IgD-negative memory B cell (primary cell): Measurements from ENCODE around the gene PBX3. TPM values are rescaled to one million over a fixed set of nuclear protein-coding genes. Genes with fewer than 3 reads are reported as not detected.

Experiments
- H3K27ac Mint-ChIP-seq, 3 donors: one replicate each; pipeline ENCODE4 v1.8.0; 2020 to 2022; ENCODE audit warnings: mild to moderate bottlenecking in 3 of 3, mixed read lengths in 3 of 3, moderate library complexity in 1 of 3
- H3K27me3 Mint-ChIP-seq: one replicate; pipeline ENCODE4 v1.8.0; 2021; ENCODE audit warnings: mixed read lengths
- H3K36me3 Mint-ChIP-seq: one replicate; pipeline ENCODE4 v1.8.0; 2020; ENCODE audit warnings: mild to moderate bottlenecking, mixed read lengths
- H3K4me1 Mint-ChIP-seq, 3 donors: one replicate each; pipeline ENCODE4 v1.8.0; 2020 to 2022; ENCODE audit warnings: mixed read lengths in 3 of 3, mild to moderate bottlenecking in 1 of 3
- H3K4me3 Mint-ChIP-seq, 4 donors: one replicate each; pipeline ENCODE4 v1.8.0; 2020 to 2022; ENCODE audit warnings: mild to moderate bottlenecking in 4 of 4, mixed read lengths in 4 of 4, moderate library complexity in 3 of 4
- H3K9me3 Mint-ChIP-seq, 3 donors: one replicate each; pipeline ENCODE4 v1.8.0; 2020 to 2021; ENCODE audit warnings: mixed read lengths in 3 of 3, mild to moderate bottlenecking in 1 of 3
- polyA plus RNA-seq: library from polyadenylated mRNA; unstranded; fragments of 300-500 nt; fragmentation: Illumina TruSeq; gene quantifications from one replicate; pipeline ENCODE4 v1.2.3, GENCODE V29; 2021

PBX3 gene
- polyA plus RNA-seq, 1 donor from 2014 or later = 7.2 TPM

- Mint-ChIP-seq H3K27ac (no peak overlapping the region), H3K4me3 (no peak overlapping the region), H3K36me3 (peaks cover 6% of the 10 kb centered on the region), H3K27me3 (no peaks in the 10 kb centered on the region), H3K9me3 (no peaks in the 10 kb centered on the region), H3K4me1 (no peaks in the 10 kb centered on the region)
These were observed 206.3 kb downstream of the PBX3 start for GRCh38 chr9:125953314-125954019.

- no peak overlapping the region for H3K4me3 Mint-ChIP-seq
- H3K9me3 Mint-ChIP-seq = no peaks in the 10 kb centered on the region
These were observed 208.9 kb downstream of the PBX3 start for GRCh38 chr9:125956102-125956501.

GRCh38 chr9:125959315-125959714, 212.1 kb downstream of the PBX3 start:
- Mint-ChIP-seq H3K9me3 (no peaks in the 10 kb centered on the region), H3K36me3 (peaks cover 2% of the 10 kb centered on the region), H3K27me3 (no peaks in the 10 kb centered on the region), H3K4me1 (peaks cover 4 to 10% (median 7%) of the 10 kb centered on the region in 3 donors), H3K4me3 (no peak overlapping the region), H3K27ac (no peak overlapping the region)

More at GRCh38 chr9:125956102-125956501, 208.9 kb downstream of the PBX3 start:
- peaks cover 6% of the 10 kb centered on the region for H3K36me3 Mint-ChIP-seq
- no peaks in the 10 kb centered on the region for H3K27me3 Mint-ChIP-seq
- H3K27ac Mint-ChIP-seq = no peak overlapping the region
- no peaks in the 10 kb centered on the region for H3K4me1 Mint-ChIP-seq

GRCh38 chr9:125959951-125960619, 212.9 kb downstream of the PBX3 start:
- no peaks in the 10 kb centered on the region for H3K9me3 Mint-ChIP-seq
- peaks cover 4 to 13% (median 7%) of the 10 kb centered on the region in 3 donors for H3K4me1 Mint-ChIP-seq
- H3K27me3 Mint-ChIP-seq = no peaks in the 10 kb centered on the region
- peaks cover 2% of the 10 kb centered on the region for H3K36me3 Mint-ChIP-seq
- H3K4me3 Mint-ChIP-seq = no peak overlapping the region
- H3K27ac Mint-ChIP-seq = no peak overlapping the region

- Mint-ChIP-seq H3K36me3 (peaks cover 2% of the 10 kb centered on the region), H3K4me1 (peaks cover 4 to 13% (median 7%) of the 10 kb centered on the region in 3 donors)
These were observed 213.5 kb downstream of the PBX3 start for GRCh38 chr9:125960626-125961025.

GRCh38 chr9:125961072-125961471, 213.9 kb downstream of the PBX3 start:
- H3K36me3 Mint-ChIP-seq = peaks cover 2% of the 10 kb centered on the region
- H3K9me3 Mint-ChIP-seq = no peaks in the 10 kb centered on the region
- H3K4me1 Mint-ChIP-seq = peaks cover 4 to 13% (median 7%) of the 10 kb centered on the region in 3 donors
- H3K27ac Mint-ChIP-seq = no peak overlapping the region
- no peaks in the 10 kb centered on the region for H3K27me3 Mint-ChIP-seq
- no peak overlapping the region for H3K4me3 Mint-ChIP-seq

More at GRCh38 chr9:125960626-125961025, 213.5 kb downstream of the PBX3 start:
- no peaks in the 10 kb centered on the region for H3K27me3 Mint-ChIP-seq
- peak overlapping the region in 1 of 4 donors; percentile 28 for H3K4me3 Mint-ChIP-seq
- H3K27ac Mint-ChIP-seq = no peak overlapping the region
- H3K9me3 Mint-ChIP-seq = no peaks in the 10 kb centered on the region

- H3K9me3 Mint-ChIP-seq = no peaks in the 10 kb centered on the region
- no peaks in the 10 kb centered on the region for H3K27me3 Mint-ChIP-seq
- peaks cover 7 to 18% (median 7%) of the 10 kb centered on the region in 3 donors for H3K4me1 Mint-ChIP-seq
- no peak overlapping the region for H3K4me3 Mint-ChIP-seq
- H3K27ac Mint-ChIP-seq = peak overlapping the region in 1 of 3 donors; percentile 18
- no peaks in the 10 kb centered on the region for H3K36me3 Mint-ChIP-seq
These were observed 216.8 kb downstream of the PBX3 start for GRCh38 chr9:125963932-125964331.

GRCh38 chr9:125964702-125965225, 217.6 kb downstream of the PBX3 start:
- Mint-ChIP-seq H3K4me3 (peak overlapping the region in 1 of 4 donors; percentile 59), H3K27me3 (no peaks in the 10 kb centered on the region), H3K4me1 (peaks cover 7 to 19% (median 7%) of the 10 kb centered on the region in 3 donors), H3K9me3 (no peaks in the 10 kb centered on the region), H3K36me3 (no peaks in the 10 kb centered on the region), H3K27ac (no peak overlapping the region)

GRCh38 chr9:125965477-125965876, 218.3 kb downstream of the PBX3 start:
- H3K36me3 Mint-ChIP-seq = no peaks in the 10 kb centered on the region
- H3K9me3 Mint-ChIP-seq = no peaks in the 10 kb centered on the region
- peaks cover 7 to 19% (median 7%) of the 10 kb centered on the region in 3 donors for H3K4me1 Mint-ChIP-seq
- H3K27ac Mint-ChIP-seq = no peak overlapping the region
- no peaks in the 10 kb centered on the region for H3K27me3 Mint-ChIP-seq
- no peak overlapping the region for H3K4me3 Mint-ChIP-seq

GRCh38 chr9:125966466-125966865, 219.3 kb downstream of the PBX3 start:
- peaks cover 7 to 19% (median 7%) of the 10 kb centered on the region in 3 donors for H3K4me1 Mint-ChIP-seq
- no peak overlapping the region for H3K27ac Mint-ChIP-seq
- no peaks in the 10 kb centered on the region for H3K9me3 Mint-ChIP-seq
- no peak overlapping the region for H3K4me3 Mint-ChIP-seq
- H3K36me3 Mint-ChIP-seq = no peaks in the 10 kb centered on the region
- no peaks in the 10 kb centered on the region for H3K27me3 Mint-ChIP-seq

GRCh38 chr9:125966959-125967711, 220.0 kb downstream of the PBX3 start:
- H3K27ac Mint-ChIP-seq = peak overlapping the region in 1 of 3 donors; percentile 64
- H3K27me3 Mint-ChIP-seq = no peaks in the 10 kb centered on the region
- no peaks in the 10 kb centered on the region for H3K9me3 Mint-ChIP-seq
- no peak overlapping the region for H3K4me3 Mint-ChIP-seq
- H3K36me3 Mint-ChIP-seq = no peaks in the 10 kb centered on the region
- H3K4me1 Mint-ChIP-seq = peaks cover 7 to 19% (median 7%) of the 10 kb centered on the region in 3 donors

- H3K9me3 Mint-ChIP-seq = no peaks in the 10 kb centered on the region
- H3K36me3 Mint-ChIP-seq = no peaks in the 10 kb centered on the region
- H3K27me3 Mint-ChIP-seq = no peaks in the 10 kb centered on the region
- H3K4me1 Mint-ChIP-seq = peaks cover 2 to 13% (median 3%) of the 10 kb centered on the region in 3 donors
- no peak overlapping the region for H3K27ac Mint-ChIP-seq
- no peak overlapping the region for H3K4me3 Mint-ChIP-seq
These were observed 221.7 kb downstream of the PBX3 start for GRCh38 chr9:125968714-125969374.

GRCh38 chr9:125969462-125969861, 222.3 kb downstream of the PBX3 start:
- Mint-ChIP-seq H3K9me3 (peaks cover 0 to under 1% (median 0%) of the 10 kb centered on the region in 3 donors), H3K27me3 (no peaks in the 10 kb centered on the region), H3K4me1 (peaks cover 0 to 7% (median 3%) of the 10 kb centered on the region in 3 donors), H3K4me3 (no peak overlapping the region), H3K27ac (no peak overlapping the region), H3K36me3 (no peaks in the 10 kb centered on the region)

GRCh38 chr9:125969868-125970267, 222.7 kb downstream of the PBX3 start:
- Mint-ChIP-seq H3K36me3 (peaks cover under 1% of the 10 kb centered on the region), H3K27ac (no peak overlapping the region), H3K27me3 (no peaks in the 10 kb centered on the region), H3K9me3 (peaks cover 0 to 2% (median under 1%) of the 10 kb centered on the region in 3 donors), H3K4me1 (peaks cover 0 to 6% (median 3%) of the 10 kb centered on the region in 3 donors), H3K4me3 (no peak overlapping the region)
